ENCODE measurements around the gene IL17F.

GRCh38 chr6:52217761-52218160 is 26.5 kb downstream of the IL17F start:
- TF ChIP-seq POLR2A (IDR thresholded peaks at IDR 0.05) (no peak), CTCF (IDR thresholded peaks at IDR 0.05 in 4 of 5, conservative IDR thresholded peaks at IDR 0.05 in 1 of 5) (no peak)
